HCT116 (cell line): ENCODE results near the gene CFDP1. TPM values are rescaled to one million over a fixed set of nuclear protein-coding genes. Genes with fewer than 3 reads are reported as not detected.

Experiments used
- ATAC-seq: fragments of 200-7000 bp; cut with Tn5 transposase; 2 replicates; pipeline ENCODE4 v1.9.1; 2020; ENCODE audit warnings: mild to moderate bottlenecking, moderate library complexity
- BruUV-seq: library from RNA; stranded (reverse); fragments of 400-500 nt; replicated peaks from 2 replicates; lab custom pipeline; 2021; lab: Mats Ljungman, UMichigan
- CTCF ChIA-PET: fragments of 300-600 bp; sonication (Branson Sonifier 250); formaldehyde crosslinking; loops from one replicate; lab custom pipeline; 2021; ENCODE audit warnings: antibody characterized with exemption; lab: Charles Lee
- POLR2A ChIA-PET: fragments of 300-600, 350-600 bp; sonication (Branson Sonifier 250); formaldehyde crosslinking; loops from one replicate; lab custom pipeline; 2021; ENCODE audit warnings: antibody characterized with exemption; lab: Charles Lee
- RAD21 ChIA-PET, 2 experiments: fragments of 300-600 bp; sonication (Branson Sonifier 250); formaldehyde crosslinking; loops; one replicate each; lab custom pipeline; 2023; ENCODE audit warnings: low total read pairs in 2 of 2; ENCODE audit not compliant: uncharacterized antibody in 2 of 2, unreplicated experiment in 2 of 2, low non-redundant PET in 1 of 2; lab: Charles Lee
- DNase-seq: peaks from one replicate; pipeline ENCODE4 v3.0.0-alpha.2; 2010; ENCODE audit warnings: low read depth, low spot score
- H2AFZ ChIP-seq: fragments of 200-600 bp; shearing (Covaris generic), sonication (generic); 2 replicates; pipeline ENCODE4 v1.6.1; 2017; ENCODE audit warnings: low read depth, mixed run types, mixed read lengths, antibody characterized with exemption, low read length; ENCODE audit not compliant: poor library complexity, severe bottlenecking
- H3K27ac ChIP-seq: 2 replicates; pipeline ENCODE4 v1.5.1; 2012; ENCODE audit warnings: low read depth, low read length
- H3K27me3 ChIP-seq: fragments of 200-600 bp; sonication (generic); 2 replicates; pipeline ENCODE4 v1.6.1; 2016; ENCODE audit warnings: mixed run types, low read length, mixed read lengths; ENCODE audit not compliant: insufficient read depth
- H3K36me3 ChIP-seq, 2 experiments: fragments of 200-500 bp in 1 of 2; fragments of 200-600 bp in 1 of 2; sonication (Bioruptor generic) in 1 of 2; sonication (generic) in 1 of 2; 2 replicates each; pipeline versions ENCODE4 v1.5.1 to v1.6.1; 2014 to 2016; ENCODE audit warnings: low read length in 2 of 2, inconsistent platforms in 1 of 2, mixed read lengths in 1 of 2, mixed run types in 1 of 2; ENCODE audit not compliant: insufficient read depth in 2 of 2, control insufficient read depth in 1 of 2
- H3K4me1 ChIP-seq, 2 experiments: fragments of 200-600 bp in 1 of 2; sonication (generic) in 1 of 2; 2 replicates each; pipeline versions ENCODE4 v1.5.1 to v1.6.1; 2012 to 2017; ENCODE audit warnings: low read length in 2 of 2, inconsistent platforms in 1 of 2, mild to moderate bottlenecking in 1 of 2, mixed read lengths in 1 of 2, mixed run types in 1 of 2, moderate library complexity in 1 of 2; ENCODE audit not compliant: insufficient read depth in 2 of 2, control insufficient read depth in 1 of 2
- H3K4me2 ChIP-seq: fragments of 200-600 bp; sonication (generic); 2 replicates; pipeline ENCODE4 v1.6.1; 2017; ENCODE audit warnings: mixed run types, low read length, mixed read lengths
- H3K4me3 ChIP-seq, 2 experiments: fragments of 200-600 bp in 1 of 2; sonication (generic) in 1 of 2; replicated peaks in 1 of 2; 2 replicates each; pipeline ENCODE4 v1.5.1; 2011 to 2016; ENCODE audit warnings: low read length in 2 of 2, control low read depth in 1 of 2, low read depth in 1 of 2, mild to moderate bottlenecking in 1 of 2, mixed read lengths in 1 of 2, mixed run types in 1 of 2
- H3K79me2 ChIP-seq: fragments of 200-600 bp; sonication (generic); 2 replicates; pipeline ENCODE4 v1.6.1; 2017; ENCODE audit warnings: mild to moderate bottlenecking, mixed run types, low read length, moderate library complexity, mixed read lengths; ENCODE audit not compliant: insufficient read depth
- H3K9ac ChIP-seq: fragments of 200-600 bp; sonication (generic); 2 replicates; pipeline ENCODE4 v1.6.1; 2016; ENCODE audit warnings: low read length, mixed read lengths
- H3K9me2 ChIP-seq: fragments of 200-600 bp; sonication (generic), shearing (Covaris generic); 2 replicates; pipeline ENCODE4 v1.6.1; 2017; ENCODE audit warnings: mixed run types, mild to moderate bottlenecking, moderate library complexity; ENCODE audit not compliant: insufficient read depth
- H3K9me3 ChIP-seq, 2 experiments: fragments of 200-500 bp in 1 of 2; fragments of 200-600 bp in 1 of 2; sonication (Bioruptor generic) in 1 of 2; sonication (generic) in 1 of 2; 2 replicates each; pipeline ENCODE4 v1.6.1; 2014 to 2017; ENCODE audit warnings: low read length in 2 of 2, mixed read lengths in 2 of 2, inconsistent platforms in 1 of 2, low read depth in 1 of 2, mild to moderate bottlenecking in 1 of 2, mixed run types in 1 of 2, moderate library complexity in 1 of 2; ENCODE audit not compliant: control insufficient read depth in 1 of 2, insufficient read depth in 1 of 2
- H4K20me1 ChIP-seq: fragments of 200-600 bp; sonication (generic), shearing (Covaris generic); 2 replicates; pipeline ENCODE4 v1.6.1; 2017; ENCODE audit warnings: mixed run types, mild to moderate bottlenecking, moderate library complexity; ENCODE audit not compliant: insufficient read depth
- ATF3 ChIP-seq: IDR thresholded peaks from 2 replicates; pipeline ENCODE4 v1.6.1; 2012
- ELF1 ChIP-seq: IDR thresholded peaks from 2 replicates; pipeline ENCODE4 v1.6.1; 2012; ENCODE audit warnings: low read depth, borderline replicate concordance
- EZH2phosphoT487 ChIP-seq: fragments of 200-600 bp; IDR thresholded peaks from 2 replicates; pipeline ENCODE4 v1.6.1; 2018; ENCODE audit warnings: antibody characterized with exemption, borderline replicate concordance
- JUND ChIP-seq: IDR thresholded peaks from 2 replicates; pipeline ENCODE4 v1.6.1; 2012
- MAX ChIP-seq: IDR thresholded peaks from 2 replicates; pipeline ENCODE4 v1.6.1; 2012
- RAD21 ChIP-seq: IDR thresholded peaks from 2 replicates; pipeline ENCODE4 v1.6.1; 2012; ENCODE audit warnings: low read depth, mild to moderate bottlenecking
- REST ChIP-seq: IDR thresholded peaks from 2 replicates; pipeline ENCODE4 v1.6.1; 2012; ENCODE audit warnings: low read depth
- SRF ChIP-seq: IDR thresholded peaks from 2 replicates; pipeline ENCODE4 v1.6.1; 2012; ENCODE audit warnings: low read depth
- intact Hi-C: fragments of 100-400 bp; cut with micrococcal nuclease; formaldehyde crosslinking; loops from 2 replicates; pipeline ENCODE4 v1.10.0; 2022
- total RNA-seq: library from RNA; stranded (reverse); gene quantifications from one replicate; pipeline ENCODE4 v1.2.1, GENCODE V29; 2021; ENCODE audit not compliant: unreplicated experiment

CFDP1 gene
- total RNA-seq, 1 experiment from 2014 or later, result 45.3 TPM

GRCh38 chr16:75293173-75293572 lies 140.1 kb downstream of the CFDP1 start:
- Histone ChIP-seq H3K4me2 (no peak overlapping the region), H4K20me1 (no peaks in the 10 kb centered on the region), H3K79me2 (no peaks in the 10 kb centered on the region), H3K9me2 (no peaks in the 10 kb centered on the region), H3K36me3 (peaks cover 0 to 4% of the 10 kb centered on the region in 2 experiments; a peak in 2 of 4 replicates), H3K9ac (no peak overlapping the region), H3K27ac (no peak overlapping the region), H3K4me3 (no peak overlapping the region), H3K9me3 (no peaks in the 10 kb centered on the region), H3K27me3 (no peaks in the 10 kb centered on the region), H3K4me1 (peaks cover 4 to 30% of the 10 kb centered on the region in 2 experiments; a peak in 3 of 4 replicates), H2AFZ (no peak overlapping the region)
- no peak for TF ChIP-seq MAX
- TF ChIP-seq ATF3, result no peak
- no peak for TF ChIP-seq JUND
- no peak for TF ChIP-seq RAD21
- TF ChIP-seq EZH2phosphoT487, result no peak
- TF ChIP-seq ELF1, result no peak
- no peak for TF ChIP-seq REST
- TF ChIP-seq SRF, result no peak
- intact Hi-C loops, result no loop called here
- ChIA-PET CTCF (interaction anchor here (1.5 kb wide), 1 partner anchor 10 kb away, joined by 3 read pairs; no protein-coding TSS in a partner anchor), POLR2A (interaction anchor here (1.2 kb wide), 1 partner anchor 12 kb away, joined by 5 read pairs; no protein-coding TSS in a partner anchor), RAD21 (no interaction called here)
- no TSS peak for BruUV-seq
- DNase-seq, result no peak
- ATAC-seq, result no peak
